Fibroblast of the aortic adventitia (primary cell): Measurements from ENCODE around the gene SPRED1. TPM values are rescaled to one million over a fixed set of nuclear protein-coding genes. Genes with fewer than 3 reads are reported as not detected.

Experiments used
- DNase-seq: peaks from one replicate; pipeline ENCODE4 v3.0.0-alpha.2; 2010; ENCODE audit warnings: low read depth
- H3K4me3 ChIP-seq: 2 replicates; pipeline ENCODE4 v1.5.1; 2011; ENCODE audit warnings: low read depth, mild to moderate bottlenecking, control low read depth, low read length, moderate library complexity
- total RNA-seq: library from RNA; depleted of rRNA; stranded (reverse); fragments of >200 nt; gene quantifications from 2 replicates; pipeline ENCODE4 v1.2.3, GENCODE V29; 2012; ENCODE audit warnings: low replicate concordance
- TF ChIP-seq, protein P1 (sequence below): IDR thresholded peaks from 2 replicates; pipeline ENCODE4 v1.5.1; 2011; ENCODE audit warnings: mild to moderate bottlenecking, low read length, control low read depth, inconsistent platforms; ENCODE audit not compliant: insufficient read depth

SPRED1 gene
- total RNA-seq, 1 donor = 55.1 TPM

DNA sequence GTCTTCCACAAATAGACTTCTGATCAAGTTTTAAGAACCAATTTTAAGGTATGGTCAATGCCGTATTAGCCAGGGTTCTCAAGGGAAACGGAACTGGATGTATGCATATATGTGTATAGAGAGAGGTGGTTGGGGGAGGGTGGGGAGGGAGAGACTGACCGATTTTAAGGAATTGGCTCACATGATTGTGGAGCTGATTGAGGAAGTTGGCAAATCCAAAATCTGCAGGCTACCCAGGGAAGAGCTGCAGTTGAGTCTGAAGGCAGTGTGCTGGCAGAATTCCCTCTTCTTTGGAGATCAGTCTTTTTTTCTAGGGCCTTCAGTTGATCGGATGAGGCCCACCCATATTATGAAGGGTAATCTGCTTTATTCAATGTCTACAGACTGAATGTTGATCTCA, 40.8 kb upstream of the SPRED1 start:
- no peak for DNase-seq
- H3K4me3 ChIP-seq = no peak overlapping the region
- TF ChIP-seq, protein P1, sequence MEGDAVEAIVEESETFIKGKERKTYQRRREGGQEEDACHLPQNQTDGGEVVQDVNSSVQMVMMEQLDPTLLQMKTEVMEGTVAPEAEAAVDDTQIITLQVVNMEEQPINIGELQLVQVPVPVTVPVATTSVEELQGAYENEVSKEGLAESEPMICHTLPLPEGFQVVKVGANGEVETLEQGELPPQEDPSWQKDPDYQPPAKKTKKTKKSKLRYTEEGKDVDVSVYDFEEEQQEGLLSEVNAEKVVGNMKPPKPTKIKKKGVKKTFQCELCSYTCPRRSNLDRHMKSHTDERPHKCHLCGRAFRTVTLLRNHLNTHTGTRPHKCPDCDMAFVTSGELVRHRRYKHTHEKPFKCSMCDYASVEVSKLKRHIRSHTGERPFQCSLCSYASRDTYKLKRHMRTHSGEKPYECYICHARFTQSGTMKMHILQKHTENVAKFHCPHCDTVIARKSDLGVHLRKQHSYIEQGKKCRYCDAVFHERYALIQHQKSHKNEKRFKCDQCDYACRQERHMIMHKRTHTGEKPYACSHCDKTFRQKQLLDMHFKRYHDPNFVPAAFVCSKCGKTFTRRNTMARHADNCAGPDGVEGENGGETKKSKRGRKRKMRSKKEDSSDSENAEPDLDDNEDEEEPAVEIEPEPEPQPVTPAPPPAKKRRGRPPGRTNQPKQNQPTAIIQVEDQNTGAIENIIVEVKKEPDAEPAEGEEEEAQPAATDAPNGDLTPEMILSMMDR = no peak

- no peak for DNase-seq
- no peak overlapping the region for H3K4me3 ChIP-seq
- TF ChIP-seq, protein P1 = no peak
These were observed 39.8 kb upstream of the SPRED1 start for GRCh38 chr15:38212729-38213351.

- TF ChIP-seq, protein P1 = no peak
- DNase-seq = no peak
- H3K4me3 ChIP-seq = no peak overlapping the region
These were observed 39.3 kb upstream of the SPRED1 start for GRCh38 chr15:38213356-38213755.

- TF ChIP-seq, protein P1 = no peak
- no peak for DNase-seq
- H3K4me3 ChIP-seq = no peak overlapping the region
These were observed 36.9 kb upstream of the SPRED1 start for GRCh38 chr15:38215707-38216106.

- DNase-seq = no peak
- no peak overlapping the region for H3K4me3 ChIP-seq
- TF ChIP-seq, protein P1 = no peak
These were observed 35.9 kb upstream of the SPRED1 start for GRCh38 chr15:38216763-38217162.

DNA sequence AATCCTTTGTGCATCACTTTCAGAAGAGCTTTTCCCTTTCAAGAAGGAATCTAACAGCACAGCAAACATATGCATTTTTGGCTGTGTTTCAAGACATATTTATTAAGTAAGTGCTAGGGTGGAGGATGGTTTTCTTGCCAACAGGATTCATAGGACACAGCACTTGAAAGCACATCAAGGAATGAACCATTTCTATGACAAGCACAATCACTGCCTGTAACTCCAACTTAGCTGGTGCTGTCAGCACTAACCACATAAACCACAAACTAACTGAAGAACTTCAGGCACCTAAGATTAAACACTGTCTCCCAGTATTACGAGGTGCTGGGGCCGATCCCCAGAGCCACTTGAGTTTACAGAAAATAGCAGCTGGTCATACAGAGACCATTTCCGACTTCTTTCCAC, 35.4 kb upstream of the SPRED1 start:
- H3K4me3 ChIP-seq = no peak overlapping the region
- DNase-seq = peak; percentile 56
- TF ChIP-seq, protein P1 = no peak
